GM19023 (cell line): ENCODE results near the gene DOCK4.
A peak's percentile ranks its signal among the peaks of the same experiment; 100 is the strongest.

Source experiments
- ATAC-seq: cut with Tn5 transposase; IDR thresholded peaks from one replicate; pipeline ENCODE4 v1.9.1; 2021; ENCODE audit warnings: mild to moderate bottlenecking, moderate library complexity; ENCODE audit not compliant: unreplicated experiment

DOCK4 gene

DNA sequence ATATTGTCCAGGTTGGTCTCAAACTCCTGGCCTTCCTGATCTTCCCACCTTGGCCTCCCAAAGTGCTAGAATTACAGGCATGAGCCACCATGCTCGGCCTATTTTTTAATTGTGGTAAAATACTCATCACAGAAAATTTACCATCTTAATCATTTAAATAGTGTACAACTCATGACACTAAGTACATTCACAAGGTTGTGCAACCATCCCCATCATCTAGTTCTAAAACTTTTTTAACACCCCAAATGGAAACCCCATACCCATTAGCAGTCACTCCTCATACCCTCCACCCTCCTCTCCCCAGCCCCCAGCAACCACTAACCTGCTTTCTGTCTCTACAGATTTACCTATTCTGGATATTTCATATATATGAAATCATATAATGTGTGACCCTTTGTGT lies 90.3 kb downstream of the DOCK4 start:
- ATAC-seq, result no peak

DNA sequence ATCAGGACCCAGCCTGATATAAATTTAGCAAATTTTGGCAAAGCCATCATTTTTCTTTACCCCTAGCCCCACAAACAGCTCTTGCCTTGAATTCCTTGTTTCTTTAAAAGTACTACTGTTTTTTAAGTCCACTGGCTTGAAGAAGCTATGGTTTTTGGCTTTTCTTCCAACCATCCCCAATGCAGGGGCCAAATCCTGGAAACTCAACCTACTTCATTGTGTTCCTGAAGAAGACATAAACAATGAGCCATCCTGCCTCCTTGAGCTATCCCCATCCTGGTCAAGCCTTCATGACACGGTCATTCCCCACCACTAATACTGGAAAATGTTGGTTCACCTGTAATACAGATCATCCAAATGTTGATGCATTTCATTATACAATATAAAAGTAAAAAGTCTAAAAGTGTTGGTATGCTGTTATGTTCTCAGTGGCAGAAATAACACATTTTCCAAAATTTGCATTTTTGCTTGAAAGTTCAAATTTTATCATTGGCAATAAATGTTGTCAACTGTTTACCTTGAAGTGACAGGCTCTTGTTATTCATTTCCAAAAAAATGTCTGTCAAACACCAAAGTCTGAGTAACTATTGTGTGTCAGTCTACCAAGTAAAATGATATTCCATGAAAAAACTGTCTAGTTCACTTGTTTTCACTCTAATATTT lies 92.2 kb downstream of the DOCK4 start:
- ATAC-seq, result no peak

DNA sequence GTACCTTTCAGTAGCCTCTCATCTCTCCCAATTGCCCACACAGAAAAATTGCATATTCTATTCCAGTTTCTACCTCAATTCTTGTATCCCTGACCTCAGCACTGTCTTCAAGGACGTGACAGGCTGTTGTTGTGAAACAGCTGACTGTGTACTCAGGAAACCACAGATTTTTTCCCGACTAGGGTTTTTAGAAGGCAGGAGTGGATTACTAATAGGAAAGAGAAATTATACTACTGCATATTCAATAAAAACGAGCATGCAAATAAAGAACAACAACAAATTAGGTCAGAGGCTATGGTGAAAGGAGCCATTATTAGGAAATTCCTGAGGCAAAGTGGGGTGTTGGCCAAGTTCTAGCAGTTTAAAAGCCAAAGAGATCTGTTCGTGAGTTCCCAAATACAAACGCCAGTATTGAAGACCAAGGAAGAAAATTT lies 93.4 kb downstream of the DOCK4 start:
- no peak for ATAC-seq

DNA sequence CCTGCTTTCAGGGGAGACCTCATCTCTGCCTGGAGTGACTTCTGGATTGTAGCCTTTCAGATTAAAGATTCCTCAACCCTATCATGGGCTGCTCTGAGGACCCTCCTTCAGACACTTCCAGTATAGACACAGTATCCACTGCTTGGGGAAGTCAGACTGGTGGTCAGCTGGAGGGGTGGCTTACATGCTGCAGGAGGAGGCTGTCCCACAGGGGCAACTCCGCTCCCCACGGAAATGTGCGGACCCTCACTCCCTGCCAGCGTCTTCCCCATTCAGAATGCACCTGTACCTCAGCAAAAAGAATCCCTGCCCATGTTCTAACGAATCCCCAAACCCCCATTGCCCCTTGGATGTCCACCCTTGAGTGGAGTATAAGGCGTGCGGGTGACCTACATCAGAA lies 95.5 kb downstream of the DOCK4 start:
- no peak for ATAC-seq

DNA sequence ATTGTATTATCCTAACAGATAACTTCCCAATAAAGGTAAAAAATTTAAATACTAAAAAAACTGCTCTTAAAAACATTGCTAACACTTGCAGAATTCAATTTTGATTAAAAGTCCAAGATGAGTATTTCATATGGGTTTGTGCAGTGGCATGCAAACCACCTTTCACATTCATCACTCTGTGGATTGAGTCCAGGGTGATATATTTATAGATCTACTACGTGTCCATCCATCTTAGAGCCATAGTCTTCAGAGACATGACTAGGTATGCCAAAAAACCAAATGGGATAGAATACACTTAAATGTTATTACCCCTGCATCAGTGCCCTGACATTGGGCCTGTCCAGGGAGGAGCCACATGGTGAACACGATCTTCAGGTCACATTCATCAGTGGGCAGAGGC lies 96.0 kb downstream of the DOCK4 start:
- no peak for ATAC-seq

DNA sequence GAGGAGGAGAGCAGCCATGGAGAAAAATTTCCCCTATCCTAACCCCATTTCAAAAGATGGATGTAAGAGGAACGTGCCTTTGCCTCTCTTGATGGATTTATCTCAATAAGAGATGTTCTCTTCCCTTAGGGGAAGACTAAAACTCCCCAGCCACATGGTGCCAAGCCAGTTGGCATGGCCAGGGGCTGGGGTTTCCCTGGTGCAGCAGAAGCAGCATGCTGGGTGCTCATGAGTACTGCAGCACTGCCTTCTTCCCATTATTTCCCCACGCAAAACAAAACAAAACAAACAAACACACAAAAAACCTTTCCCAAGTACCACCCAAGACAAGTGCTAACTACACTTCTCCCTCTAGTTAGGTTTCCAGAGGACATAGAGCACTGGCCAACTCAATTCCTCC lies 97.2 kb downstream of the DOCK4 start:
- ATAC-seq, result no peak

DNA sequence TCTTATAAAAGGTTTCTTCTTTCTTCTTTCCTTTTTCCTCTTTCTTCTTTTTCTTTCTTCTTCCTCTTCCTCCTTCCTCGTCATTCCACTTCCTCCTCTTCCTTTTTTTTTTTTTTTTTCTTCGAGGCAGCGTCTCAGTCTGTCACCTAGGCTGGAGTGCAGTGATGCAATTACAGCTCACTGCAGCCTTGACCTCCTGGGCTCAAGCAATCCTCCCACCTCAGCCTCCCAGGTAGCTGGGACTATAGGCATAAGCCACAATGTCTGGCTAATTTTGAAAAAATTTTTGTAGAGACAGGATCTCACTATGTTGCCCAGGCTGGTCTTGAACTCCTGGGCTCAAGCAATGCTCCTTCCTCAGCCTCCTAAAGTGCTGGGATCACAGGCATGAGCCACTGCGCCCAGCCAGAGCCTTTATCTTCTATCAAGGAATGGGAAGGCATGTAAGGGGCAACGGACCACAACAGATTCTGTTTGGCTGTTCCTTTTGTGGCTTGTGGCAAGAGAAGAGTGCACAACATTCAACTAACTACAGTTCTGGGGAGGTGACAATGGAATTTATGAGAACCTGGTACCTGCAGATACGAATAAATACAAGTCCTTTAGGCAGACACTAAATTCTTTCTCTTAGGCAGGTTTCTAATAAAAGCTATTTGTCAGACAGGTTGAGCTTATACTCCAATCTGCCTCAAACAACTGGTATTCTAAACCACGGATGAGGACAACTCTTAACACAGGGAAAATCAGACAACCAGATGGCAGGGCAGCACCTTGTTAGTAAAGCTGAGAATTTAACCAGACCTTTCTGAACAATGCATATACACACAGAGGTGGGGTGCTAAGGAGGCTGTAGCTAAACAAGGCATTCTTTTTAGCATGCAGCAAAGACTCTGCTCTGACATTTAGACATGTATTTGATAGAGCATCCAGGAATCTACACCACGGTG lies 100.3 kb downstream of the DOCK4 start:
- ATAC-seq, result no peak

DNA sequence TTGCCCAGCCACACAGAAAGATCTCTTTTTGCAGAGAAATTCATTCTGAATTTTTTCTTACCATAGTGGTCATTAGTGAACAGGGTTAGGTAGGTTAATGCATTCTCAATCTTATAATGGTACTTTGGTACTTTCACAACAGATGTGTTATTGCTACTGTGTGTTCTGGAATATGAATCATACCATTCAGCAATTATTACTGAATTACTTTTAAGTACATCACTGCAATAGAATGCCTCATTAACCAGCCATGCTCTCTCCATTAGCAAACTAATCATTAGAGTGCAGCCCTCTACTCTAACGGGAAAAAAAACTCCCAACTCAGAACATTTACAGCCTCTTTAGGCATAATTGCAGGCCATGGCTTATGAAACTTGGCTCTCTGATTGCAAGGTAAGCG lies 102.1 kb downstream of the DOCK4 start:
- ATAC-seq, result no peak

DNA sequence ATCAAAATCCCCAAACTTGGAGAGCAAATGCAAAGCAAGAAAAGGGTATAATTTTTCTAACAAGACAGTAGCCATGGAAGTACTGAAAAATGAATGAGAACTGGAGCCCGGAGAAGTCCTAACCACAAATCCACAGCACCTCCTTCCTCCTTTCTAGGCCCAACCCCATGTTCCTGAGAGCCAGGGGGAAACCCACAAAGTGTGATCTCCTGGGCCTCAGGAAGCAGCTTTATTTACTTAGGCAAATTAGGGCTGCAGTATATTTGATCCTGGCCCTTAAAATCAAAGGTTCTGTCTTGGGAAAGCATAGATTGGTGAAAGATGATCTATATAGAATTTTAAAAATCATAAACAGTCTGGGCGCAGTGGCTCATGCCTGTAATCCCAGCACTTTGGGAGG lies 103.0 kb downstream of the DOCK4 start:
- no peak for ATAC-seq

DNA sequence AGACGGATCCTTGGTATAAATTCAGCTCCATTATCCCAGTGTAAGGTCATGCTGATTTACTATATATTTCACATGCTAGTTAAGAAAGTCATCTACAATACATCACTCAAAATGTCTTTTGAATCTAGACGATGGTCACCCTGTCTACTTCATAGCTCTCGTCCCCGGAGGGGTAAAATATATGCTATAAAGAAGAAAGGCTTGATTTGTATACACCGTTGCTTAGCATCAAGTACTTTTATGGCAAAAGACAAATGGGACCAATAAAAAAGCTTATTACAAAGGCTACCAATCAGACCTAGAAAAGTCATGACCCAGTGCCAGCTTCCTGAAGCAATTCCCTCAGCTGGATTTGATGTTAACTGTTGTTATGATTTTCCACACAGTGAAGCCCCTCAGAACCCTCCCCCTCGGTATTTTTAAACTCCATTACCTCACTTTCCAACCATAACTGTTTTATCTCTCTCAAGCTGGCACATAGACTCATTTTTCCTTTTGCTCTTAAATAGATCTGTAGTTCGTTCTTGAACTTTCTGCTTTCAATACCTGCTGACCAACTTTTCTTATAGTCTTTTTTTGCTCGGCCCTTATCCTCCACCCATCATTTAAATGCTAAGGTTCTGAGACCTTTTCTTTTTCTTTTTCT lies 104.9 kb downstream of the DOCK4 start:
- ATAC-seq, result no peak

DNA sequence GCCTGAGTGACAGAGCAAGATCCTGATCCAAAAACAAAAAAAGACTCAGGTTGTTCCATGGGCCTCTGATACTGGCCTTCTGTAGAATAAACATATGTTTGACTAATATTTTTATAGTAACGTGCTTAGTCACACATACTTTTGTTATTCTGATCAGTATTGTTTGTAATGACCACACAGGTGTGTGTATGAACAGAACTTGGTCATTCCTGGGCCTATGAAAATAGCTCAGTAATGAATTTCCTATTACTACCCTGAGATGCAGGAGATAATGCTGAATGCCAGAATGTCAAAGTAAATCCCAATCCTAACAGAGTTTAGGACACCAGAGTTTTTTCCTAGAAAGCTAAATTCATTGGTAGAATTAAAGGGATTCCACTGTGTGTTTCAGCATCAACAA lies 108.7 kb downstream of the DOCK4 start:
- ATAC-seq, result no peak

DNA sequence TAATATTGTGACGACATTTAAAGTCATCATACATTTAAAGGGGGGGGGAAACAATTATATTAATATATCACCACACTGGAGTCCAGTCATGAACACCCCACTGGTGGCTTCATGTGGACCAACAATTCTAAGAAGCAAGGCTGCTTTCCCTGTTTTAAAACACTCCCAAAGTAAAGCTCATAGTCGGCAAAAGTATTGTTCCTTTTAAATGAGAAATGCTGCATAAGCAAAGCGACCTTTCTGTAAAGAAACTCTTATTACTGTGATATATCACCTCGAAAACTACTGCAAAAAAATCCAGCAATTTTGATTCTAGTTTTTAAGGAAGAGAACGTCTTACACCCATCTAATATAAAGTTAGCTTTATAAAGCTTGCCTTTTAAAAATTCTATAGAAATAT lies 112.8 kb downstream of the DOCK4 start:
- ATAC-seq, result no peak

DNA sequence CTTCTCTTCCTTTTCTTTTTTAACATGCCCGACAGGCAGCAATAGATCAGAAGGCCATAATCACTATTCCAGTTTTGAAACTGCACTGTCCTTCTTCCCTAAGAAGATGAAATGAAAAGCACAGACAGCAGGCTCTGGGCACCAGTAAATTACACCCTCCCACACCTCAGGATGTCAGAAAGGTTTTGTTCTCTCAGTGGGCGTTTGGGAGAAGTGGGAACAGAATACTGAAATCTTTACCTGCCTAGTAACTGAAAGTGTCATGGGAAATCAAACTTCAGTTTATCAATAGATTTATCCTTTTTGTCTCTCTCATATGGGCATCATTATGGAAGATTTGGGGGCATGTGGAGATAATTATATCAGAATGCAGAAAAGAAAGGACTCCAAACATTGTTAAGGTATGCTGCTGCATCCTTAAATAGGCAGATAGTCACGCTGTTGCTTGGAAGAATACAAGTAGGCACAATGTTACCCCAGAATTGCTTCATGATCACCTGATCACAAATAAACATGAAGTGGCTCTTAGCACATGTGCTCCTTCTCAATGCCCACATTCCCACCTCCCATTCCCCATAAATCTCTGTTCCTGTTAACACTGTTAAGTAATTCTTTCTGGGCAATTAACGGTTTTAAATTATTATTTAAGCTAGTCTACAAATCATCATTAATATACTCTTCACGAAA lies 113.3 kb downstream of the DOCK4 start:
- no peak for ATAC-seq

DNA sequence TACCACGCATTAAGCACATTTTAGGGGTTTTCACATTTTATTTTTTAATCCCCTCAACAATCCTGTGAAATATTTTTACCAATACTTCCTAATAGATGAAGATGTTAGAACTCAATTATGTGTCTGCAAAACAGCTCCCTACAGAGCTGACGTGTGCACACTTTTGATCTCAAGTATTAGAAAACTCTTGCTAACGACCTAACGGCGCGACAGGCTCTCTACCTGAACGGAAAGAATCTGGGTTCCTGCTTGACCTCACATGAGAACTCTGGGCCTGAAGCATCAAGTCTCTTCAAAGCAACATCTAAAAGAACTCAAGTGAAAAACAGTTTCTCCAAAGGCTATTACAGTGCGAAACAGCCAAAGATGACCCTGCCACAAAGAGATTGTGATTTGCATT lies 113.9 kb downstream of the DOCK4 start:
- no peak for ATAC-seq

DNA sequence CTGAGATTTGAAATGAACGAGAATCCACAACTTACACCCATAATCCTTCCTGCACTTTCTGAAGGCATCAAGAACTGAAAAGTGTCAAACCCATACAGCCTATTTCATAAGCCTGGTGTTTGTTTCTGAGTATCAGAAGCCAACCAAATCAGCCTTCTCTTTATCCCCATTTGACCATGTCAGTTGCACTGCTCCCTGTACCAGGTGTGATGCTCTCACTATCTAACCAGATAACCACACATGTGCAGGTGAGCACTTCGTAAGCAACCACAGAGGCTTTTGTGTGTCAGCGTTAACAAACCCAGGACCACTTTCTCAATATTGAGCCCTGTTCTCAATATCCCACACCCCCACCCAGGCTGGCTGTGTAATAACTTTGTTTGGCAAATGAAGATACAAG lies 114.4 kb downstream of the DOCK4 start:
- ATAC-seq, result no peak

DNA sequence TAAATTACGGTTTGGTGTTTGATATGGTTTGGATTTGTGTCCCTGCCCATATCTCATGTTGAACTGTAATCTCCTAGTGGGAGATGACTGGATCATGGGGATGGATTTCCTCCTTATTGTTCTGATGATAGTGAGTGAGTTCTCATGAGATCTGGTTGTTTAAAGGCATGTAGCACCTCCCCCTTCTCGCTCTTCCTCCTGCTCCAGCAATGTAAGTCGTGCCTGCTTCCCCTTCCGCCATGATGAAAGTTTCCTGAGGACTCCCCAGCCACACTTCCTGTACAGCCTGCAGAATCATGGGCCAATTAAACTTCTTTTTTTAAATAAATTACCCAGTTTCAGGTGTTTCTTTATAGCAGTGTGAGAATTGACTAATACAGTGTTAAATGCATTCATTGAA lies 116.6 kb downstream of the DOCK4 start:
- ATAC-seq, result no peak

DNA sequence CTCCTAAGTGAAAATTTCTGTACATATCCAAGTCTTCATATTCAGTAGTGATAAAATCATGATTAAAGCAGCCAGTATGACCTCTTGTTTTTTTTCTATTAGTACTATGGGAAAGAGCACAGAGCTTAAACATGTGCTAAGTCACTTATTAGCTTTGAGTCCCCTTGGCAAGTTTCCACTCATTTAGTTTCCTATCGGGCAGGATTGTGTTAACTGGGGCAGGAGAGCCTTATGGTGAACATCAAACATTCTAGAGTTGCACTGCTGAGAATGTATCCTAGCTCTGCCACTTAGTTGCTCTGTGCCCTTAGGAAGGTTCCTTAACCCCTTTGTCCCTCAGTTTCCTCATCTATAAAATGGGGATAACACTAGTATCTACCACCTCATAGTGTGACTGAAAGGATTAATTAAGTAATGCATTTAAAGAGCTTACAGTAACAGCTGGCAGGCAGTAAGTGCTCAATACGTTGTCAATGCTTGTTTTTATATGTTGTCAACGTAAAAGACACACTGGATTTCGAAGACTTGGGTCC lies 117.6 kb downstream of the DOCK4 start:
- no peak for ATAC-seq

DNA sequence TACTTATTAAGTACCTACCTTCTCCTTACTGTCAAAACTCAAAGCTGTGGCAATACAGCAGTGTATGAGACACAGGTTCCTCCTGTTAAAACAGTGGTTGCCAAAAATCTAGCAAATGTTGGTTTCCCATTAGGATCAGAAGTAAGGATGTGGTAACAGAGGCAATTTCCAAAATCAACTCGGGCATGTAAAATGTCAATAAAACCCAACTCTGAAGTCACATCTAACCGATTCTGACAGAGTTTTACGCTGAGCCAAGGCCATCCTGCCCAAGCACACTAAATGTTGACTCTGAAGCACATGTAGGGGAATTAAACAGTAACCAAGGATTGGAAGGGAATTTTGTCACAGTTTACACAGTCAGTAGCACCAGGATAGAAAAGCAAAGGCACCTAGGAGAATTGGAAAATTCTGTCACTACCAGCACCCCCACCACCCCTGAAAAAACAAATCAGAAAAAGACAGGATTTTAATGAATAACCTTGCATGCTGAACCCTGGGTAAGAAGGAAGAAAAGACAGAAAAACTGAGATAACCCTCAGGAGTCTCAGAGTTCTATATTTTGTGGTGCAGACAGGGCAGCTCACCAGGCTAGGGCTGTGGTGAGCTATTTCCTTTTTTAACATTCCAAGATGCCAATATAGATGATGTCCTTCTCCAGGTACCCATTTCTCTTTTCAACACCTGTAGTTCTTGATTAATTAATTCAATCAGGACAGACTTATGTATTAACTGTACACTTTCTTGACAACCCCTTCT lies 119.5 kb downstream of the DOCK4 start:
- ATAC-seq, result no peak

DNA sequence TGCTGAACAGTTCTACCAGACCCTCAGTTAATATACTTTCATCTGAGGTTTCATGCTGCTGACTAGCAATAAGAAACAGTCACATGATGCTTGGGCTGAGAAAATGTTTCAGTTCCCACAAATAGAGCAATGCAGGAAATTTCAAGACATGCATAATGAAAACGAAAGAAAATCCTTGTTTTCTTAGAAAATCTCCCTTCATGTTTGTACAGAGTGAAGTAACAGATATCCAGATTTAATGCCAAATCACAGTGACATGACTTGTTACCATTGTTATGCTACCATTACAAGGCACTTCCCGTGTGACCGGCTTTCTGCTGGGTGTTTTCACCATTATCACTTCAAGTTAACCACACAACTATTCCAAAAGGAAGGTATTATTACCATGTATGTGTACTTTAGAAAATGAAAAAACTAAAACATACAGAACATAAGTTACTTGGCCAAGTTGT lies 121.7 kb downstream of the DOCK4 start:
- peak; percentile 61 for ATAC-seq

DNA sequence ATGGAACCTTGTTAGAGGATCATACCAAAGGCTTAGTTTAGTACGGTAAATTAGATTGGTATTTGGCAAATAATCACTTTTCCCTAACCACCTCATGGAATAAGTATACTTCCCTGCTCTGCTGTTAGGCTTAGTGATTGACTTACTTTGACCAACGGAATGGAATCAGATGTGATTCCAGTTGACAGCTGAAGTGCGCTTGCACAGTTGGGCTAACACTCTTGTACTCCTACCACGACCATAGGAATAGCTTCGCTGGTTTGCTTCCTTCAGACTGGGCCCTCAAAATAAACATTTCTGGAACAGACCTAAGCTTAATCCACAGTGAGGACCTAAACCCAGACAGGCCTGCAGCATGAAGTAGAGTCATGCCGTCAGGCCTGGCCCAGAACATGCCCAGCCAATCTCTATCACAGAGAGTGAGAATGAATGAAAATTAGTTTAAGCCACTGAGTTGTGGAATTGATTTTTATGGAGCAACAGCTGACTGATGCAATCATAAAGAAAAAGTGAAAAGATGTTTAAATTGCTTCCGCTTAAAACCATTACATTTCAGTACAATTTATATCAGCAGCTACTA lies 122.3 kb downstream of the DOCK4 start:
- ATAC-seq, result no peak
